22Rv1 (cell line): Measurements from ENCODE around the gene SCNN1B.

Experiments used
- ZFX ChIP-seq: fragments of 450-650 bp; IDR thresholded peaks from 2 replicates; pipeline ENCODE4 v1.6.1; 2017; ENCODE audit warnings: antibody characterized with exemption, borderline replicate concordance
- TF ChIP-seq, protein P1 (sequence below): fragments of 450-650 bp; IDR thresholded peaks from 2 replicates; pipeline ENCODE4 v1.5.1; 2017; ENCODE audit warnings: mild to moderate bottlenecking

DNA sequence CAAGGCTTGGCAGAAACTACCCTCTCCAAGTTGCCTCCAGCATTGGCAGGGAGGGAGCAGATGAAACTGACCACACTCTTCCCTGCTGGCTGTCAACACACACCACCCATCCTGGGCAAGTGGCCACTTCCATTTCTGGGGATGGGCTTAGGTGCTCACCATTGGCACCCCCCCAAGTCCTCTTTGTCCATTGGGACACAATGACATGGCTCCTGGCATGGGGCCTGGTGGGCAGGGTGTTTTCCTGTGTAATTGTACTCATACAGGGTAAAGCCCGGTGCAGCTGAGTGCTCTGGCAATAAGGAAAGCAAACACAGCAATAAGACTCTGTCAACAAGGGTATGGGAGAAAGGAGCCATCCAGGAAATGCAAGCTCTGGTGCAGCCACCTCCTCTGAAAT, 22.6 kb downstream of the SCNN1B start:
- TF ChIP-seq, protein P1, sequence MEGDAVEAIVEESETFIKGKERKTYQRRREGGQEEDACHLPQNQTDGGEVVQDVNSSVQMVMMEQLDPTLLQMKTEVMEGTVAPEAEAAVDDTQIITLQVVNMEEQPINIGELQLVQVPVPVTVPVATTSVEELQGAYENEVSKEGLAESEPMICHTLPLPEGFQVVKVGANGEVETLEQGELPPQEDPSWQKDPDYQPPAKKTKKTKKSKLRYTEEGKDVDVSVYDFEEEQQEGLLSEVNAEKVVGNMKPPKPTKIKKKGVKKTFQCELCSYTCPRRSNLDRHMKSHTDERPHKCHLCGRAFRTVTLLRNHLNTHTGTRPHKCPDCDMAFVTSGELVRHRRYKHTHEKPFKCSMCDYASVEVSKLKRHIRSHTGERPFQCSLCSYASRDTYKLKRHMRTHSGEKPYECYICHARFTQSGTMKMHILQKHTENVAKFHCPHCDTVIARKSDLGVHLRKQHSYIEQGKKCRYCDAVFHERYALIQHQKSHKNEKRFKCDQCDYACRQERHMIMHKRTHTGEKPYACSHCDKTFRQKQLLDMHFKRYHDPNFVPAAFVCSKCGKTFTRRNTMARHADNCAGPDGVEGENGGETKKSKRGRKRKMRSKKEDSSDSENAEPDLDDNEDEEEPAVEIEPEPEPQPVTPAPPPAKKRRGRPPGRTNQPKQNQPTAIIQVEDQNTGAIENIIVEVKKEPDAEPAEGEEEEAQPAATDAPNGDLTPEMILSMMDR = no peak
- no peak for TF ChIP-seq ZFX
